HG03045 (cell line): ENCODE results near the gene CCDC73.
"Not testable (repeated sequence)": the region's sequence is repeated elsewhere in the genome, so short reads cannot be mapped to it uniquely, and the experiment has no call there.

Experiments used
- ATAC-seq: cut with Tn5 transposase; IDR thresholded peaks from one replicate; pipeline ENCODE4 v1.9.1; 2021; ENCODE audit warnings: mild to moderate bottlenecking, moderate library complexity; ENCODE audit not compliant: unreplicated experiment

Gene CCDC73

GRCh38 chr11:32708978-32709377, 85.5 kb downstream of the CCDC73 start:
- ATAC-seq = not testable (repeated sequence)

DNA sequence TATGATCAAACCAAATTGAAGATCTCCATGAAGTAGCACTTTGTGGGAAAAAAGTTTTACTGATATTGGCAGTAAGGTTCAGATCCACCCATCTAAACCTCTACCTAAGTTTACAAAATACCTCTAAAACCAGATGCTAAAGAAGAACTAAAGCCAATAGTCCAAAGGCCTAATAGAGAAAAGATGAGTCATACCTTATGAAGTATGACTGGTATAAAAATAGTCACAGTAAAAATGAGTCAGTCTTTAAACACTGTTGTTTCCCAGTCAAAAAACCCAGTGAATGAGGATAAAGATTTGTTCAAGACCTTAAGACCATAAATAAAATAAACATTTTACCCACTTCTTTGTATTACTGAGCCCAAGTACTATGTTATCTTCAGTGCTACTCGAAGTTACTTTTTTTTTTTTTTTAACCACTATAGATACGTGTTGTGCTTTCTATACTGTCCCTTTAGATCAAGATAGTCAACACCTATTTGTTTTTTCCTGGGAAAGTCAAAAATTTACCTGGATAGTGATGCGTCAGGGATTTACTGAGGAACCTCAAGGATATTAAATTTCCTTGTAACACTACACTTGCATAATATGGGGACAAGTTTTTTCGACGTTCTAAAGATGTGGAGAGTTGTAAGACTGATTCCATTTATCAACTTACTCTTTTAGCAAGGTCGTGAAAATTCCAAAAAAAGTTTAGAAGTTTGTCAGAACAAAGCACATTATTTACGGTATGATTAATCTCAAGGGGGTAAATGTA, 87.3 kb downstream of the CCDC73 start:
- peak; percentile 75 for ATAC-seq

DNA sequence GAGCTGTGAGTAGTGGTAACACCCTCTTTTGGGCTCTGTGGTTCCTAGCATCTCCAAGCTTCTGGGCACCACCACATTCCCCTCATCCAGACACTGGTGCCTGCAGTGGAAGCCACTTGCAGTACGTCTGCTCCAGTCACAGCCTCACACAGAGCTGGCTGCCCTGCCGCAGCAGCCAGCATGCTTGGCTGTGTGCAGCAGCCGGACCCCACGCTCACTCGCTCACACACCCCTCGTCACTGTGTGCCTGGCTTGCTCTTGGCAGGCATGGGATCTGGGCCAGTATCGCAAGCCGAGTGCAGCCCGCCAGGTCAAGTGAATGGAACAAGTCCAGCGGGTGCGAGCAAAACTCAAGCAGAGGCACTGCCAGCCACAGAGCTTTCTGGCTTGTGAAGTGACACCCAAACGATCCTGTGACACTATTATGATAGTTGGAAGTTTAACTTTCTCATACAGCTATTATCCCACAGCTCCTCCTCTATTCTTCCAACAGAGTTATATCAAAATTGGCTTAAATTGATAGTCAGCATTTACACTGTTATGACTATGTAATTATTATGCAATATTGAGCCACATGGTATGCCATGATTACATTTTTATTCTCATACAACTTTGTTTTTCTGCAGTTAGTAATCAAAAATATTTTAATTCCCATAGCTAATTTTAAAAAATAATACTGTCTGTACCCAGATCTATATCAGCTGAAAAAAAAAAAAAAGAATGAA, 89.0 kb downstream of the CCDC73 start:
- no peak for ATAC-seq

GRCh38 chr11:32704775-32705174, 89.7 kb downstream of the CCDC73 start:
- ATAC-seq = no peak

DNA sequence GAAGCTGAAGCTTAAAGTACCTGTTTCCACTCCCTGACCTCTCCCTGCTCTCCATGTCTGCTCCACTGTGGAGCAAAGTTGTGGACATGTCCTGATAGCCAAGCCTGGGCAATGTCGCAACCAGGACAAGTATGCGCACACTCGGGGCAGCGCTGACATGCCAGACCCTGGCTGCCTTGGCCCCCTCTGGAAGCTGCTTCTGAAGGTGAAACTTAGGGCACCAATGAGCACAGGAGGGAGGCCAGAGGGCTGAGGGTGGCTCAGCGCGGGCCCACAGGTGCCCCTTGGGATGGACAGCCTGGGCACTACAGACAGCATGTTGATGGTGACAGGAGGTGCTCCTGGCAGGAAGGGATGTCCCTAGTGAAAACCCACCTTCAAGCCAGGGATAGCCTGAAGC, 90.2 kb downstream of the CCDC73 start:
- ATAC-seq = no peak

- no peak for ATAC-seq
Measured at GRCh38 chr11:32701616-32702015, 92.8 kb downstream of the CCDC73 start.

DNA sequence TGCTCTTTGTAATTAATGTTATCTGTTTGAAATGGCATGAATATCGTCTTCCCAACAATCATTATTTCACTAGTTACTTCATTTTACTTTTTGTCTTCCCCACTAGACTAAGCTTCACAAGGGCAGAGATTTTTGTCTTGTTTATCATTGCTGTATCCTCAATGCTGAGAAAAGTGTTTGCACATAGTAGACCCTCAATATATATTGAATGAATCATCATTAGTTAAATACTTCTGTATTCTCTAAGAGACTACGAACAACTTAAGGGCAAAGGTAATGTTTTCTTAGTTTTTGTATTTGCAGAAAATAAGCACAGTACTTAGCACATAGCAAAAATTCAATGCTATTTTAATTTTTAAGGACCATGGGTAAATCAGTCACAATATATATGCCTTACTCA, 95.9 kb downstream of the CCDC73 start:
- no peak for ATAC-seq

DNA sequence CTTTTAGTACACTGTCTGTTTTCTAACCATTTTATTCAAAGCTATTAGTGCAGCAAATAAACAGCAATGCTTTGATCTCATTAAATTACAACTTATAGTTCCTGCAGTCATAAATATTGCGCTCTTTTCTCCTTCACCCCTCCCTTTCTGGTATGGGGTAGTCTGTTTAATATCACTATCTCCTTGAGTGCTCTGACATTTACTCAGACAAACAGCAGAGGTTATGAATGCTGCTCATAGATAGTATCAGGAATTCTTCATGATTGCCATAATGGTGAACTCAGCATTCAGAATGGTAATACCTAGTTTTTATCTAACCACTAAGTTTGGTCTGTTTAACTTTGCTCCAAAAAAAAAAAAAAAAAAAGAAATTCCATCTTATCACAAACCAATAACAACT, 123.4 kb downstream of the CCDC73 start:
- ATAC-seq = no peak

- no peak for ATAC-seq
Measured at GRCh38 chr11:32659672-32660071, 134.8 kb downstream of the CCDC73 start.

DNA sequence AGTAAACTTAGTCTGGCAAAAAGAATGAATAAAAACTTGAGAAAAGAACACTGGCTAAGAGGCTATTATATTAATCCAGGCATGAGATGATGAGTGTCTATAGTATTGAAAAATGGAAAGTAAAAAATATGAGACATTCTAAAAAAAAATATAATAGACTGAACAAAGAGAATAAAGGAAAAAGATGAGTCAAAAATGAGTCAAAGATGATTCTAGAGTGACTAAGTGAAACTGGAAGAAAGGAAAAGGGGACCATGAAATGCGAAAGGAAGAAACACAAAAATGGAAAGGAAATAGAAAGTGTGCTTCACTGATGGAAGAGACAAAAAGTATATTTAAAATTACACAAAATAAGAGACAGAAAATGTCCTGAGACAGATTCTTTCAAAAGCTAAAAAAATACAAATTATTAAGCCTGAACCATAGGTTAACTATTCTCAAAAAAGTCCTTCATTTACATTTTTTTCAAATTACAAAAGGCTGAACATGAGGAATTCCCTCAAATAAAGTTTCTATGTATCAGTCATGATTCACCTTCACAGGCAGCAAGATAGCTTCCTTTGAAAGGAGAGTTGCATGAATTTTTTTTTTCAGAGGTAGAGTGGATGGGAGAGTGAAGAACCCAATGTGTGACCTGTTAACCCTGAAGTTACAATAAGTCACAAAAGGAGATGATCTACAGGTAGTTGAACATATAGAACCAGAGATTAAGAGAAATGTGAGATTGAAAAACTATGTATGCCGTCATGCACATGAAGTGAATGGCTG, 135.6 kb downstream of the CCDC73 start:
- ATAC-seq = no peak

DNA sequence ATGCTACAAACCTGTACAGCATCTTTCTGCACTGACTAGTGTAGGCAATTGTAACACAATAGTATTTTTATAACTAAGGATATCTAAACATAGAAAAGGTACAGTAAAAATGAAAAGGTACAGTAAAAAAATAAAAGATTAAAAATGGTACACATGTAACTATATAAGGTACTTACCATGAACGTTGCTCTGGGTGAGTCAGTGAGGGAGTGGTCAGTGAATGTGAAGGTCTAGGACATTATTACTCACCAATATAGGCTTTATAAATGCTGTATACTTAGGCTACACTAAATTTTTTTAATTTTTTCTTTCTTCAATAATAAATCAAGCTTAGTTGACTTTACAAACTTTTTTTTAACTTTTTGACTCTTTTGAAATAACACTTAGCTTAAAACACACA, 150.9 kb downstream of the CCDC73 start:
- ATAC-seq = no peak

- no peak for ATAC-seq
Measured at GRCh38 chr11:32641361-32641760, 153.1 kb downstream of the CCDC73 start.

- ATAC-seq = no peak
Measured at GRCh38 chr11:32635819-32636218, 158.6 kb downstream of the CCDC73 start.

GRCh38 chr11:32630844-32631243, 163.6 kb downstream of the CCDC73 start:
- no peak for ATAC-seq

GRCh38 chr11:32616903-32617302, 177.6 kb downstream of the CCDC73 start:
- ATAC-seq = no peak

DNA sequence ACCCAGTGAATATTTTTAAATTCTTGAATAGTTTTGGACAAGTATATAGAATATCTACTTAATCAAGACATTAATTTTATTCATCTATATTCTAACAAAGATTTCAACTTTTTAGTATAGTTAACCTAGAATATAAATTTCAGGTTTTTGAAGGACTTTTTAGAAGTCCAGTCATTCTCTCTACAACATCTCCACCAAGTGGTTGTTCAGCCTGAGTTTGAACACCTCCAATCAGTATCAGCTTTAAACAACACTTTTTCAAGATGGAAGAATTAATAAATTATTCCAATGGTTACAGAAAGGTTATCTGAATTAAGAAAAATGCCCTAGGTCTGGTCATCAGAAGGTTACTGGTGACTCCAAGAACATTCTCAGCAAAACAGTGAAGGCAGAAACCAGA, 179.0 kb downstream of the CCDC73 start:
- no peak for ATAC-seq

- no peak for ATAC-seq
Measured at GRCh38 chr11:32613500-32614151, 180.8 kb downstream of the CCDC73 start.

- ATAC-seq = no peak
Measured at GRCh38 chr11:32610797-32611352, 183.6 kb downstream of the CCDC73 start.

- ATAC-seq = not testable (repeated sequence)
Measured at GRCh38 chr11:32608826-32609225, 185.6 kb downstream of the CCDC73 start.

DNA sequence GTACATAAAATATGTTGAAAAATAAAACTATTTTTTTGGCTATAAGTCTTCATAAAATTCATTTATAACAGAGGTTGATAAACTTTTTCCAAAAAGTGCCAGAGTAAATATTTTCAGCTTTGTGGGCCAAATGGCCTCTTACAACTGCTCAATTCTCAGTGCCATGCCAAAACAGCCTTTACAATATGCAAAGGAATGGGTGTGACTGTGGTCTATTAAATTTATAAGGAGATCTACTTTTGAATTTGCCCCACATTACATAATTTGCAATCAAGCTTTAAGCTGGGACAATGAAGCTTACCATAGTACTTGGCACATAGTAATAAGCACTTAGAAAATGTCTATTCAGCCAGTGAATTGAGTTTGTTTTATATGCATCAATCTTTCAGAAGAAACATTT, 188.2 kb downstream of the CCDC73 start:
- ATAC-seq = no peak
